T-cell (primary cell): ENCODE data around the gene C12orf75. TPM values are rescaled to one million over a fixed set of nuclear protein-coding genes. Genes with fewer than 3 reads are reported as not detected.

Source experiments
- ATAC-seq, 4 experiments: fragments of 200-7000 bp in 3 of 4; fragments of 150-1000 bp in 1 of 4; cut with Tn5 transposase; replicated peaks in 1 of 4; 1 replicate in 3 of 4; 2 replicates in 1 of 4; pipeline ENCODE4 v1.10.0; 2021; ENCODE audit warnings: moderate library complexity in 3 of 4, mild to moderate bottlenecking in 2 of 4, moderate number of reproducible peaks in 1 of 4
- CTCF ChIA-PET, 2 donors: fragments of 300-600 bp; sonication (Branson Sonifier 250); formaldehyde crosslinking; loops; one replicate each; lab custom pipeline; 2022; ENCODE audit warnings: antibody characterized with exemption in 2 of 2; lab: Charles Lee
- POLR2A ChIA-PET, 2 donors: fragments of 300-600 bp; sonication (Branson Sonifier 250); formaldehyde crosslinking; loops; one replicate each; lab custom pipeline; 2022; ENCODE audit warnings: antibody characterized with exemption in 2 of 2; lab: Charles Lee
- DNase-seq, 35 experiments: peaks; one replicate each; pipeline versions ENCODE4 v3.0.0 to v3.0.0-alpha.2; 2013 to 2023
- H3K27ac ChIP-seq: one replicate; pipeline ENCODE4 v1.5.1; 2013; ENCODE audit warnings: low read length
- H3K27me3 ChIP-seq, 2 experiments: replicated peaks in 1 of 2; 1 replicate in 1 of 2; 2 replicates in 1 of 2; pipeline versions ENCODE4 v1.6.1 to v1.7.0; 2013; ENCODE audit warnings: low read length in 1 of 2, mixed read lengths in 1 of 2; ENCODE audit not compliant: control insufficient read depth in 2 of 2, insufficient read depth in 2 of 2; ENCODE audit errors: extremely low read depth in 1 of 2
- H3K36me3 ChIP-seq, 2 donors: 1 replicate in 1 of 2; 2 replicates in 1 of 2; pipeline versions ENCODE4 v1.6.1 to v1.7.0; 2013; ENCODE audit warnings: low read length in 1 of 2; ENCODE audit not compliant: control insufficient read depth in 2 of 2, insufficient read depth in 1 of 2; ENCODE audit errors: extremely low read depth in 1 of 2
- H3K4me1 ChIP-seq, 2 experiments: 1 replicate in 1 of 2; 2 replicates in 1 of 2; pipeline versions ENCODE4 v1.6.1 to v1.7.0; 2013; ENCODE audit warnings: low read length in 2 of 2, mixed read lengths in 1 of 2; ENCODE audit not compliant: insufficient read depth in 2 of 2, control insufficient read depth in 1 of 2; ENCODE audit errors: extremely low read depth in 1 of 2
- H3K4me3 ChIP-seq, 2 donors: 1 replicate in 1 of 2; 2 replicates in 1 of 2; pipeline versions ENCODE4 v1.5.1 to v1.7.0; 2013; ENCODE audit warnings: mild to moderate bottlenecking in 2 of 2, low read length in 1 of 2, moderate library complexity in 1 of 2; ENCODE audit not compliant: control insufficient read depth in 1 of 2; ENCODE audit errors: extremely low read depth in 1 of 2
- H3K9me3 ChIP-seq: 2 replicates; pipeline ENCODE4 v1.7.0; 2013
- H3K27ac Mint-ChIP-seq, 2 donors: one replicate each; pipeline ENCODE4 v1.8.0; 2020 to 2021; ENCODE audit warnings: mild to moderate bottlenecking in 2 of 2, mixed read lengths in 2 of 2
- H3K27me3 Mint-ChIP-seq, 2 donors: one replicate each; pipeline ENCODE4 v1.8.0; 2021 to 2022; ENCODE audit warnings: mixed read lengths in 2 of 2
- H3K36me3 Mint-ChIP-seq: one replicate; pipeline ENCODE4 v1.8.0; 2021; ENCODE audit warnings: mixed read lengths
- H3K4me1 Mint-ChIP-seq, 3 donors: one replicate each; pipeline ENCODE4 v1.8.0; 2020 to 2022; ENCODE audit warnings: mixed read lengths in 3 of 3, mild to moderate bottlenecking in 1 of 3
- H3K4me3 Mint-ChIP-seq, 3 donors: one replicate each; pipeline ENCODE4 v1.8.0; 2020 to 2022; ENCODE audit warnings: mild to moderate bottlenecking in 3 of 3, mixed read lengths in 3 of 3, moderate library complexity in 3 of 3
- H3K9me3 Mint-ChIP-seq, 3 donors: one replicate each; pipeline ENCODE4 v1.8.0; 2020 to 2022; ENCODE audit warnings: mixed read lengths in 3 of 3
- WGBS: methylation state at CpG from one replicate; pipeline ENCODE4 v1.1.5; 2013; ENCODE audit warnings: missing lambda C conversion rate; ENCODE audit not compliant: insufficient coverage; 5-methylcytosine and 5-hydroxymethylcytosine counted together
- total RNA-seq, 35 experiments: library from RNA in 6 of 35; stranded (reverse) in 6 of 35; fragments of 120-200 nt in 1 of 35; gene quantifications; one replicate each; pipeline versions ENCODE4 v1.2.1 to v1.2.4 and lab custom pipeline; 2013 to 2026

C12orf75 gene
- total RNA-seq, 5 donors from 2014 or later (not counting 1 experiment from before 2014, with no cell fraction given): 14.9 to 50.1 (median 20.2) TPM

GRCh38 chr12:105409801-105410471 is 79.4 kb downstream of the C12orf75 start:
- peaks cover 3 to 9% of the 10 kb centered on the region in 2 experiments for H3K4me1 ChIP-seq
- peaks cover 0 to 2% (median 0%) of the 10 kb centered on the region in 3 donors for H3K9me3 Mint-ChIP-seq
- H3K27me3 ChIP-seq: no peaks in the 10 kb centered on the region
- WGBS: 6% methylated on average over 7 of the region's 8 CpGs
- H3K4me3 ChIP-seq: peak overlapping the region; percentile 7 to 15
- H3K36me3 Mint-ChIP-seq: peaks cover 6% of the 10 kb centered on the region
- H3K36me3 ChIP-seq: no peaks in the 10 kb centered on the region
- ChIA-PET POLR2A (no interaction called here), CTCF (interaction anchor here (0.5 to 1.2 kb wide), 3 partner anchors 10 to 56 kb away, joined by 3 to 5 read pairs (median 3); no protein-coding TSS in a partner anchor)
- peak overlapping the region in 1 of 2 donors; percentile 55 for H3K27ac Mint-ChIP-seq
- peak overlapping the region; percentile 45 to 76 (median 73) for H3K4me3 Mint-ChIP-seq
- DNase-seq: peak in 6 of 35 experiments; percentile 1 to 16 (median 4)
- H3K9me3 ChIP-seq: no peaks in the 10 kb centered on the region
- peak in 2 of 4 experiments; percentile 43 to 46 for ATAC-seq
- peaks cover 17 to 22% (median 20%) of the 10 kb centered on the region in 3 donors for H3K4me1 Mint-ChIP-seq
- H3K27ac ChIP-seq: no peak overlapping the region
- no peaks in the 10 kb centered on the region for H3K27me3 Mint-ChIP-seq

- 93% methylated on average over 2 of the region's 7 CpGs for WGBS
- no peaks in the 10 kb centered on the region for H3K9me3 ChIP-seq
- ATAC-seq (no peak), DNase-seq (no peak)
- Mint-ChIP-seq H3K4me1 (peaks cover 14 to 18% (median 16%) of the 10 kb centered on the region in 3 donors), H3K27me3 (peaks cover 0 to 8% of the 10 kb centered on the region in 2 donors), H3K9me3 (no peaks in the 10 kb centered on the region), H3K4me3 (no peak overlapping the region), H3K27ac (no peak overlapping the region), H3K36me3 (no peaks in the 10 kb centered on the region)
- no peaks in the 10 kb centered on the region for H3K27me3 ChIP-seq
- H3K27ac ChIP-seq: no peak overlapping the region
- H3K4me1 ChIP-seq: peaks cover 3 to 9% of the 10 kb centered on the region in 2 experiments
- no peak overlapping the region for H3K4me3 ChIP-seq
- ChIA-PET POLR2A (no interaction called here), CTCF (interaction anchor here in 1 of 2 donors (0.7 kb wide), 1 partner anchor 26 kb away, joined by 3 read pairs; no protein-coding TSS in a partner anchor)
- no peaks in the 10 kb centered on the region for H3K36me3 ChIP-seq
Measured at GRCh38 chr12:105413911-105414487, 83.5 kb downstream of the C12orf75 start.

GRCh38 chr12:105417732-105418131 is 87.2 kb downstream of the C12orf75 start:
- Mint-ChIP-seq H3K4me1 (no peaks in the 10 kb centered on the region), H3K4me3 (no peak overlapping the region), H3K9me3 (no peaks in the 10 kb centered on the region), H3K27me3 (peaks cover 0 to 8% of the 10 kb centered on the region in 2 donors), H3K27ac (no peak overlapping the region), H3K36me3 (no peaks in the 10 kb centered on the region)
- Histone ChIP-seq H3K27ac (no peak overlapping the region), H3K9me3 (no peaks in the 10 kb centered on the region), H3K36me3 (no peaks in the 10 kb centered on the region), H3K4me3 (no peak overlapping the region), H3K4me1 (no peaks in the 10 kb centered on the region), H3K27me3 (no peaks in the 10 kb centered on the region)
- ATAC-seq (no peak), DNase-seq (no peak)
- ChIA-PET CTCF (interaction anchor here in 1 of 2 donors (0.9 kb wide), 1 partner anchor 719 kb away, joined by 3 read pairs; no protein-coding TSS in a partner anchor), POLR2A (no interaction called here)
- WGBS: no CpG with 5 or more reads among the region's 4 CpGs

- no peak for ATAC-seq
- H3K9me3 Mint-ChIP-seq: no peaks in the 10 kb centered on the region
- H3K4me3 Mint-ChIP-seq: no peak overlapping the region
- no peak overlapping the region for H3K27ac Mint-ChIP-seq
- Histone ChIP-seq H3K27ac (no peak overlapping the region), H3K36me3 (no peaks in the 10 kb centered on the region), H3K9me3 (no peaks in the 10 kb centered on the region), H3K27me3 (no peaks in the 10 kb centered on the region), H3K4me1 (no peaks in the 10 kb centered on the region), H3K4me3 (no peak overlapping the region)
- WGBS: 83% methylated on average over 4 of the region's 5 CpGs
- ChIA-PET CTCF (interaction anchor here in 1 of 2 donors (0.9 kb wide), 2 partner anchors 716 to 718 kb away, joined by 3 read pairs; no protein-coding TSS in a partner anchor), POLR2A (no interaction called here)
- peaks cover 0 to 8% of the 10 kb centered on the region in 2 donors for H3K27me3 Mint-ChIP-seq
- no peaks in the 10 kb centered on the region for H3K4me1 Mint-ChIP-seq
- DNase-seq: no peak
- no peaks in the 10 kb centered on the region for H3K36me3 Mint-ChIP-seq
Measured at GRCh38 chr12:105418229-105418628, 87.7 kb downstream of the C12orf75 start.

DNA sequence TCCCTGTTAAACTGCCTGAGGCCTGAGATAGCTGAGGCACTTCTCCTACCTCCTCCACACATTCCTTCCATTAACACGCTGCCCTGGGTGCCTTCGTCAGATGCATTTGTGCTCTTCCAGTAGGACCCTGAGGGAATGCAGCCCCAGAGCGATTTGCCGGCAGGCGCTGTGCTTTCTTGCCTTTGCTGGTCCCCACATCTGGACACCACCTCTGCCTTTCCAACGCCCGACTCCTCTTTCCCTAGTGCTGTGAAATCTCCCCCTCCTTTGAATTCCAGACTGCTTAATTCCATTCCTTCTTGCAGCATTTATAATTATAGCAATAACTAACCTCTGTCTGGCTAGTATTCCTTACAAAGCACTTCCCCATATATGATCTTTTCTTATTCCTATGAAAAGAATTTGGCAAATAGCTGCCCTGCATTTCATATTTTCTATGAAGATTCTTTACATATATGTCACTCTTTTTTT is 88.4 kb downstream of the C12orf75 start:
- Histone ChIP-seq H3K36me3 (no peaks in the 10 kb centered on the region), H3K4me3 (no peak overlapping the region), H3K27ac (no peak overlapping the region), H3K27me3 (no peaks in the 10 kb centered on the region), H3K4me1 (no peaks in the 10 kb centered on the region), H3K9me3 (no peaks in the 10 kb centered on the region)
- ChIA-PET CTCF (interaction anchor here (0.9 to 1.3 kb wide), 2 partner anchors 715 kb away, joined by 3 read pairs; no protein-coding TSS in a partner anchor), POLR2A (no interaction called here)
- Mint-ChIP-seq H3K36me3 (no peaks in the 10 kb centered on the region), H3K4me3 (no peak overlapping the region), H3K4me1 (no peaks in the 10 kb centered on the region), H3K9me3 (no peaks in the 10 kb centered on the region), H3K27ac (no peak overlapping the region), H3K27me3 (peaks cover 0 to 8% of the 10 kb centered on the region in 2 donors)
- DNase-seq: no peak
- ATAC-seq: no peak
- 95% methylated on average over 4 of the region's 7 CpGs for WGBS

- CTCF ChIA-PET: interaction anchor here (1.3 to 2.3 kb wide), 3 partner anchors 715 to 717 kb away, joined by 3 to 33 read pairs (median 17); no protein-coding TSS in a partner anchor
- 100% methylated on average over 2 of the region's 3 CpGs for WGBS
- no peak overlapping the region for H3K27ac Mint-ChIP-seq
- peaks cover 0 to 8% of the 10 kb centered on the region in 2 donors for H3K27me3 Mint-ChIP-seq
- Histone ChIP-seq H3K4me3 (no peak overlapping the region), H3K27ac (no peak overlapping the region), H3K27me3 (no peaks in the 10 kb centered on the region), H3K9me3 (no peaks in the 10 kb centered on the region), H3K36me3 (no peaks in the 10 kb centered on the region), H3K4me1 (no peaks in the 10 kb centered on the region)
- H3K4me3 Mint-ChIP-seq: no peak overlapping the region
- no peak for DNase-seq
- H3K9me3 Mint-ChIP-seq: no peaks in the 10 kb centered on the region
- ATAC-seq: no peak
- no peaks in the 10 kb centered on the region for H3K4me1 Mint-ChIP-seq
- POLR2A ChIA-PET: no interaction called here
- H3K36me3 Mint-ChIP-seq: no peaks in the 10 kb centered on the region
Measured at GRCh38 chr12:105419606-105420005, 89.1 kb downstream of the C12orf75 start.
